ENCODE results near the gene APOC3. TPM values are rescaled to one million over a fixed set of nuclear protein-coding genes. Genes with fewer than 3 reads are reported as not detected.

APOC3 gene
- total RNA-seq, 1 experiment from 2014 or later: 2.5 TPM

DNA sequence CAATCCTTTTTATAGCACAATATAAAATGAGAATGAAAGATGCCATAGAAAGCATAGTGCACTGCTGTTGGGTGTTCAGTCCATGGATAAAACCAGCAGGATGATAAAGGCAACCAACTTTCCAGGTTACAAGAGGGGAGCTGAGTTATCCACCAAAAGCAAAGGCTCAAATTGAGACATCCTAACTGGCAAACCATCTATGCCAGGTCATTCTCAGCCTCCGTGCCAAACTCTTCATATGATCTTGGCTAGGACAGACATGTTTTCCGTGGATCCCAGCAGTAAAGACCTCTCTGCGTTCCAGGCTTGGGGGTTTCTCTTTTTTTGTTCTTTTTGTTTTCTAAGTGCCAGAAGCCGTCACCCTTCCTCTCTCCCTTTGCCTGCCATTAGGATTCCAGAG, 15.0 kb downstream of the APOC3 start:
- no peak for DNase-seq (ENCODE audit: low spot score)
- TF ChIP-seq, protein P1, sequence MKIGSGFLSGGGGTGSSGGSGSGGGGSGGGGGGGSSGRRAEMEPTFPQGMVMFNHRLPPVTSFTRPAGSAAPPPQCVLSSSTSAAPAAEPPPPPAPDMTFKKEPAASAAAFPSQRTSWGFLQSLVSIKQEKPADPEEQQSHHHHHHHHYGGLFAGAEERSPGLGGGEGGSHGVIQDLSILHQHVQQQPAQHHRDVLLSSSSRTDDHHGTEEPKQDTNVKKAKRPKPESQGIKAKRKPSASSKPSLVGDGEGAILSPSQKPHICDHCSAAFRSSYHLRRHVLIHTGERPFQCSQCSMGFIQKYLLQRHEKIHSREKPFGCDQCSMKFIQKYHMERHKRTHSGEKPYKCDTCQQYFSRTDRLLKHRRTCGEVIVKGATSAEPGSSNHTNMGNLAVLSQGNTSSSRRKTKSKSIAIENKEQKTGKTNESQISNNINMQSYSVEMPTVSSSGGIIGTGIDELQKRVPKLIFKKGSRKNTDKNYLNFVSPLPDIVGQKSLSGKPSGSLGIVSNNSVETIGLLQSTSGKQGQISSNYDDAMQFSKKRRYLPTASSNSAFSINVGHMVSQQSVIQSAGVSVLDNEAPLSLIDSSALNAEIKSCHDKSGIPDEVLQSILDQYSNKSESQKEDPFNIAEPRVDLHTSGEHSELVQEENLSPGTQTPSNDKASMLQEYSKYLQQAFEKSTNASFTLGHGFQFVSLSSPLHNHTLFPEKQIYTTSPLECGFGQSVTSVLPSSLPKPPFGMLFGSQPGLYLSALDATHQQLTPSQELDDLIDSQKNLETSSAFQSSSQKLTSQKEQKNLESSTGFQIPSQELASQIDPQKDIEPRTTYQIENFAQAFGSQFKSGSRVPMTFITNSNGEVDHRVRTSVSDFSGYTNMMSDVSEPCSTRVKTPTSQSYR (CRISPR knock-in tag; IDR thresholded peaks at IDR 0.05): no peak
- TF ChIP-seq, protein P2, sequence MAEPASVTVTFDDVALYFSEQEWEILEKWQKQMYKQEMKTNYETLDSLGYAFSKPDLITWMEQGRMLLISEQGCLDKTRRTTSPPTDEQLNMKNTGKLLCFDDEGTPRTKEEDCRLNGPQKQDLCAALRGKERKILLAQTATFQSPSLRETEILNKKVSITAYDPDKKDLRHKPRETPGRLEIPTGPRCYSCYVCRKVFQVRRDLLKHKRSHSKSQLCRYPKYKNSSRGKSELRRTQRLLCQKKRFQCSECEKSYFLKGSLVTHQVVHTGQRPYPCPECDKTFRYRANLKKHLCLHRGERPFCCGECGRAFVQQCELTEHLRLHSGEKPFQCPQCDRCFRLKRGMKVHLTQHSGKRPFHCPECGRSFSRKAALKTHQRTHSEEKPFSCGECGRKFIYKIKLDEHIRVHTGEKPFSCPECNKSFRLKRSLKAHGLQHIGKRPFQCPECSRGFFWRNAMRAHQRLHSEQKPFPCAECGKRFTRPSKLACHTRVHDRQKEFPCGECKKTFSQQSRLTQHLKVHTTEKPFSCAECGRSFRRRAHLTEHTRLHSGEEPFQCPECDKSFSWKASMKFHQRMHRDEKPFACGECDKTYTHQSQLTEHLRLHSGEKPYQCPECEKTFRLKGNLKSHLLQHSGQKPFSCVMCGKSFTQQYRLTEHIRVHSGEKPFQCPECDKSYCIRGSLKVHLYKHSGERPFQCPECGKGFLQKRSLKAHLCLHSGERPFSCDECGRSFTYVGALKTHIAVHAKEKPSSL (CRISPR knock-in tag; conservative IDR thresholded peaks at IDR 0.05): no peak
- TF ChIP-seq NR1H2 (CRISPR knock-in tag; IDR thresholded peaks at IDR 0.05) (no peak), TEAD1 (CRISPR knock-in tag; IDR thresholded peaks at IDR 0.05) (no peak), NR3C1 (CRISPR knock-in tag; conservative IDR thresholded peaks at IDR 0.05; ENCODE audit: low read depth) (no peak)
- Mint-ChIP-seq H3K4me1 (peaks cover 4% of the 10 kb centered on the region; the same call in 1 of the 2 replicates), H3K27me3 (ENCODE audit: low read depth) (no peaks in the 10 kb centered on the region), H3K9me3 (no peaks in the 10 kb centered on the region), H3K27ac (no peak overlapping the region), H3K4me3 (no peak overlapping the region), H3K36me3 (peaks cover 23% of the 10 kb centered on the region)
- ChIA-PET POLR2A (interaction anchor here (0.6 kb wide), 1 partner anchor 474 kb away, joined by 3 read pairs; no protein-coding TSS in a partner anchor), CTCF (interaction anchor here (1.2 to 1.4 kb wide), 2 partner anchors 53 kb away, joined by 3 to 5 read pairs; partner anchors contain the start of gene APOA5)
- ATAC-seq: no peak

DNA sequence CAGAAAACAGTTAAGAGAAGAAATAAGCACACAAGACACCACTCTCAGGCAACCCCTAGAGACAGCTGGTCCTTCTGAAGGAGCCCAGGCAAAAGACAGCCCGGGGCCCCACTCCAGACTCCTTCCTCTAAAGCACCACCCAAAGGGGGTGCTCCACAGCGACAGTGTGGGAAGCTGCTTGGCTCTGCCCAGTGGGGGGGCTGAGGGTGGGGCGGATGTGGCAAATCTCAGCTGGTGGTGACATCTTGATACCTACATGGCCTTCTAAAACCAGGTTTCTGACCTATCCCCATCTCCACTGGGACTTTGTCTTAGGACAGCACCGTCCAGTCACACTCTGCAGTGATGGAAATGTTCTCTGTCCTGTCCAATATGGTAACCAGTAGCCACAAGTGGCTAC, 17.9 kb downstream of the APOC3 start:
- ATAC-seq (no peak), DNase-seq (ENCODE audit: low spot score) (no peak)
- Mint-ChIP-seq H3K27me3 (ENCODE audit: low read depth) (no peaks in the 10 kb centered on the region; the same call in 1 of the 2 replicates), H3K27ac (no peak overlapping the region), H3K9me3 (no peaks in the 10 kb centered on the region), H3K4me3 (no peak overlapping the region), H3K36me3 (peaks cover 23% of the 10 kb centered on the region), H3K4me1 (no peaks in the 10 kb centered on the region)
- ChIA-PET POLR2A (no interaction called here), CTCF (interaction anchor here (1.2 to 2.4 kb wide), 2 partner anchors 12 to 56 kb away, joined by 4 to 8 read pairs; partner anchors contain the start of gene APOA5)
- TF ChIP-seq CREM (CRISPR knock-in tag; IDR thresholded peaks at IDR 0.05): no peak

DNA sequence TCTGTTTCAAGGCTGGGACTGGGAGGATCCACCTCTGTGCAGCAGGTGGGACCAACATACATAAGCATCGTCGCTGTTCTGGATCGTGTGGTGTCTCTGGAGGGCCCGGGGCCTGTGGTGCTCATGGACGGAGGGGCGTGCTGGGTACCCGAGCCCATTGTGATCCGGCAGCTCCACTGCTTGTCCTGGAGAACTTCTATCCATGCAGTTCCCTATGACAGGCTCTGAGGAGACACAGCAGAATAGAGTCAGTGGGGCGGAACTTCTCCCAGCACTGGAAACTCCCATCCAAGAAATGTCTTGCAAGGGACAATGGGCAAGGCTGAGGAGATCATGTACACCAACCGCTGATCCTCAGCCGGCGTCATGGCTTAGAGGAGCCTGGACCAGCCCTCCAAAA, 19.4 kb downstream of the APOC3 start:
- Mint-ChIP-seq H3K9me3 (no peaks in the 10 kb centered on the region), H3K27ac (no peak overlapping the region), H3K4me1 (no peaks in the 10 kb centered on the region), H3K27me3 (ENCODE audit: low read depth) (no peaks in the 10 kb centered on the region; the same call in 1 of the 2 replicates), H3K36me3 (peaks cover 26% of the 10 kb centered on the region), H3K4me3 (no peak overlapping the region)
- ATAC-seq: no peak
- CTCF ChIA-PET: interaction anchor here (2.4 kb wide), 1 partner anchor 58 kb away, joined by 8 read pairs; the partner anchor contains the start of gene APOA5
- no peak for DNase-seq (ENCODE audit: low spot score)
- POLR2A ChIA-PET: no interaction called here
- no peak for TF ChIP-seq ATF1 (CRISPR knock-in tag; IDR thresholded peaks at IDR 0.05)
- TF ChIP-seq, protein P3, sequence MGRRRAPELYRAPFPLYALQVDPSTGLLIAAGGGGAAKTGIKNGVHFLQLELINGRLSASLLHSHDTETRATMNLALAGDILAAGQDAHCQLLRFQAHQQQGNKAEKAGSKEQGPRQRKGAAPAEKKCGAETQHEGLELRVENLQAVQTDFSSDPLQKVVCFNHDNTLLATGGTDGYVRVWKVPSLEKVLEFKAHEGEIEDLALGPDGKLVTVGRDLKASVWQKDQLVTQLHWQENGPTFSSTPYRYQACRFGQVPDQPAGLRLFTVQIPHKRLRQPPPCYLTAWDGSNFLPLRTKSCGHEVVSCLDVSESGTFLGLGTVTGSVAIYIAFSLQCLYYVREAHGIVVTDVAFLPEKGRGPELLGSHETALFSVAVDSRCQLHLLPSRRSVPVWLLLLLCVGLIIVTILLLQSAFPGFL (CRISPR knock-in tag; IDR thresholded peaks at IDR 0.05; ENCODE audit: borderline replicate concordance): no peak
- TF ChIP-seq CREM (CRISPR knock-in tag; IDR thresholded peaks at IDR 0.05): no peak
- TF ChIP-seq, protein P4, sequence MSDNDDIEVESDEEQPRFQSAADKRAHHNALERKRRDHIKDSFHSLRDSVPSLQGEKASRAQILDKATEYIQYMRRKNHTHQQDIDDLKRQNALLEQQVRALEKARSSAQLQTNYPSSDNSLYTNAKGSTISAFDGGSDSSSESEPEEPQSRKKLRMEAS (CRISPR knock-in tag; IDR thresholded peaks at IDR 0.05): no peak
- TF ChIP-seq NFYB (CRISPR knock-in tag; conservative IDR thresholded peaks at IDR 0.05; ENCODE audit: low read depth): no peak
- TF ChIP-seq, protein P5, sequence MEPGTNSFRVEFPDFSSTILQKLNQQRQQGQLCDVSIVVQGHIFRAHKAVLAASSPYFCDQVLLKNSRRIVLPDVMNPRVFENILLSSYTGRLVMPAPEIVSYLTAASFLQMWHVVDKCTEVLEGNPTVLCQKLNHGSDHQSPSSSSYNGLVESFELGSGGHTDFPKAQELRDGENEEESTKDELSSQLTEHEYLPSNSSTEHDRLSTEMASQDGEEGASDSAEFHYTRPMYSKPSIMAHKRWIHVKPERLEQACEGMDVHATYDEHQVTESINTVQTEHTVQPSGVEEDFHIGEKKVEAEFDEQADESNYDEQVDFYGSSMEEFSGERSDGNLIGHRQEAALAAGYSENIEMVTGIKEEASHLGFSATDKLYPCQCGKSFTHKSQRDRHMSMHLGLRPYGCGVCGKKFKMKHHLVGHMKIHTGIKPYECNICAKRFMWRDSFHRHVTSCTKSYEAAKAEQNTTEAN (CRISPR knock-in tag; IDR thresholded peaks at IDR 0.05): no peak
- no peak for TF ChIP-seq TEAD1 (CRISPR knock-in tag; IDR thresholded peaks at IDR 0.05)
- no peak for TF ChIP-seq TEAD4 (CRISPR knock-in tag; IDR thresholded peaks at IDR 0.05)
- TF ChIP-seq SOX15 (CRISPR knock-in tag; IDR thresholded peaks at IDR 0.05): no peak
- TF ChIP-seq ZBTB21 (CRISPR knock-in tag; IDR thresholded peaks at IDR 0.05; ENCODE audit: borderline replicate concordance): no peak
- TF ChIP-seq, protein P6, sequence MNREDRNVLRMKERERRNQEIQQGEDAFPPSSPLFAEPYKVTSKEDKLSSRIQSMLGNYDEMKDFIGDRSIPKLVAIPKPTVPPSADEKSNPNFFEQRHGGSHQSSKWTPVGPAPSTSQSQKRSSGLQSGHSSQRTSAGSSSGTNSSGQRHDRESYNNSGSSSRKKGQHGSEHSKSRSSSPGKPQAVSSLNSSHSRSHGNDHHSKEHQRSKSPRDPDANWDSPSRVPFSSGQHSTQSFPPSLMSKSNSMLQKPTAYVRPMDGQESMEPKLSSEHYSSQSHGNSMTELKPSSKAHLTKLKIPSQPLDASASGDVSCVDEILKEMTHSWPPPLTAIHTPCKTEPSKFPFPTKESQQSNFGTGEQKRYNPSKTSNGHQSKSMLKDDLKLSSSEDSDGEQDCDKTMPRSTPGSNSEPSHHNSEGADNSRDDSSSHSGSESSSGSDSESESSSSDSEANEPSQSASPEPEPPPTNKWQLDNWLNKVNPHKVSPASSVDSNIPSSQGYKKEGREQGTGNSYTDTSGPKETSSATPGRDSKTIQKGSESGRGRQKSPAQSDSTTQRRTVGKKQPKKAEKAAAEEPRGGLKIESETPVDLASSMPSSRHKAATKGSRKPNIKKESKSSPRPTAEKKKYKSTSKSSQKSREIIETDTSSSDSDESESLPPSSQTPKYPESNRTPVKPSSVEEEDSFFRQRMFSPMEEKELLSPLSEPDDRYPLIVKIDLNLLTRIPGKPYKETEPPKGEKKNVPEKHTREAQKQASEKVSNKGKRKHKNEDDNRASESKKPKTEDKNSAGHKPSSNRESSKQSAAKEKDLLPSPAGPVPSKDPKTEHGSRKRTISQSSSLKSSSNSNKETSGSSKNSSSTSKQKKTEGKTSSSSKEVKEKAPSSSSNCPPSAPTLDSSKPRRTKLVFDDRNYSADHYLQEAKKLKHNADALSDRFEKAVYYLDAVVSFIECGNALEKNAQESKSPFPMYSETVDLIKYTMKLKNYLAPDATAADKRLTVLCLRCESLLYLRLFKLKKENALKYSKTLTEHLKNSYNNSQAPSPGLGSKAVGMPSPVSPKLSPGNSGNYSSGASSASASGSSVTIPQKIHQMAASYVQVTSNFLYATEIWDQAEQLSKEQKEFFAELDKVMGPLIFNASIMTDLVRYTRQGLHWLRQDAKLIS (CRISPR knock-in tag; IDR thresholded peaks at IDR 0.05; ENCODE audit: borderline replicate concordance): no peak
- no peak for TF ChIP-seq TCF7 (CRISPR knock-in tag; IDR thresholded peaks at IDR 0.05; ENCODE audit: low read depth)
- TF ChIP-seq OVOL2 (CRISPR knock-in tag; IDR thresholded peaks at IDR 0.05; ENCODE audit: borderline replicate concordance): no peak
- TF ChIP-seq, protein P7, sequence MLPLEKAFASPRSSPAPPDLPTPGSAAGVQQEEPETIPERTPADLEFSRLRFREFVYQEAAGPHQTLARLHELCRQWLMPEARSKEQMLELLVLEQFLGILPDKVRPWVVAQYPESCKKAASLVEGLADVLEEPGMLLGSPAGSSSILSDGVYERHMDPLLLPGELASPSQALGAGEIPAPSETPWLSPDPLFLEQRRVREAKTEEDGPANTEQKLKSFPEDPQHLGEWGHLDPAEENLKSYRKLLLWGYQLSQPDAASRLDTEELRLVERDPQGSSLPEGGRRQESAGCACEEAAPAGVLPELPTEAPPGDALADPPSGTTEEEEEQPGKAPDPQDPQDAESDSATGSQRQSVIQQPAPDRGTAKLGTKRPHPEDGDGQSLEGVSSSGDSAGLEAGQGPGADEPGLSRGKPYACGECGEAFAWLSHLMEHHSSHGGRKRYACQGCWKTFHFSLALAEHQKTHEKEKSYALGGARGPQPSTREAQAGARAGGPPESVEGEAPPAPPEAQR (CRISPR knock-in tag; IDR thresholded peaks at IDR 0.05): no peak

All from WTC11 (cell line).